Lower leg skin (tissue), 4 donors: ENCODE results near the gene VRTN. TPM values are rescaled to one million over a fixed set of nuclear protein-coding genes. Genes with fewer than 3 reads are reported as not detected.

Source experiments
- DNase-seq, 2 donors: peaks; one replicate each; pipeline ENCODE4 v3.0.0-alpha.2; 2019; ENCODE audit warnings: low spot score in 2 of 2
- H3K4me3 ChIP-seq: fragments of 200-600 bp; sonication (generic); 2 replicates; pipeline ENCODE4 v1.5.1; 2017; ENCODE audit warnings: mild to moderate bottlenecking, low read depth; ENCODE audit not compliant: poor library complexity, severe bottlenecking
- CTCF ChIP-seq, 3 donors: fragments of 450-650 bp; IDR thresholded peaks; one replicate each; pipeline ENCODE4 v1.5.1; 2016; ENCODE audit warnings: antibody characterized with exemption in 3 of 3, mild to moderate bottlenecking in 3 of 3, moderate library complexity in 2 of 3
- POLR2A ChIP-seq, 2 donors: fragments of 450-650 bp; IDR thresholded peaks; one replicate each; pipeline ENCODE4 v1.6.1; 2016 to 2017; ENCODE audit warnings: antibody characterized with exemption in 2 of 2, mild to moderate bottlenecking in 1 of 2, moderate library complexity in 1 of 2
- WGBS, 2 donors: methylation state at CpG; one replicate each; pipeline ENCODE4 v1.1.5; 2018; 5-methylcytosine and 5-hydroxymethylcytosine counted together
- intact Hi-C: fragments of 100-400 bp; cut with DNase I; formaldehyde crosslinking; loops from one replicate; pipeline ENCODE4 v1.15.0; 2023; ENCODE audit warnings: low total_unique reads
- total RNA-seq, 4 donors: library from RNA; depleted of rRNA; stranded (reverse); fragments of >200 nt; gene quantifications; one replicate each; pipeline ENCODE4 v1.1.0, GENCODE V29; 2016

The VRTN gene
- total RNA-seq, 4 donors from 2014 or later = not detected

DNA sequence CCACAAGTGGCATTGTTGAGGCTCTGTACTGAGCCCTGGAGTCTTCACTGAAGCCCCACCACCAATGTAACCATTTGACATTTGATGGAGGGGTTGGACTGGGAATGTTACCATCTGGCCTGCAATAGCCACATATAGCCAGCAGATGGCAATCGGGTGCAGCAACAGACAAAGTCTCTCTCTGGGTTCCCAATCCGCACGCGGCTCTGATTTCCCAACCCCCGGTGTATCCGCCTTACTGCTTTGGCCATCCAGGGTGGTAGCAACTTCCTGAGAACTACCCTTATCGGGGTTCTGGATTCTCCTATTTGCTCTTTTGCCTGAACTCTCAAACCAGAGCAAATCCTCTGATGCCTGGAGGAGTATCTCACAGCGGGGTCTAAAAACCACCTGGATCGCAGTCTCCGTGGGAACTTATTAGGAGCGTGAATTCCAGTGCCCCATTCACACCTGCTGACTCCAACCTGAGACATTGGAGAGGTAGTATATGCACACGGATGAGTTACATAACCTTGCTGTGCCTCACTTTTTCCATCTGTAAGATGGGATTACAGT is 14.2 kb downstream of the VRTN start:
- peak; percentile 75 to 96 for DNase-seq
- WGBS, 2 donors = 26 to 30% methylated on average over 12 of the region's 12 CpGs
- TF ChIP-seq CTCF (IDR thresholded peaks at IDR 0.05) (peak in 1 of 3 donors; percentile 89), POLR2A (IDR thresholded peaks at IDR 0.05) (no peak)
- intact Hi-C loops = loop anchor here (10.0 kb wide), 1 partner anchor 122 kb away; no protein-coding TSS in a partner anchor
- H3K4me3 ChIP-seq = no peak overlapping the region

DNA sequence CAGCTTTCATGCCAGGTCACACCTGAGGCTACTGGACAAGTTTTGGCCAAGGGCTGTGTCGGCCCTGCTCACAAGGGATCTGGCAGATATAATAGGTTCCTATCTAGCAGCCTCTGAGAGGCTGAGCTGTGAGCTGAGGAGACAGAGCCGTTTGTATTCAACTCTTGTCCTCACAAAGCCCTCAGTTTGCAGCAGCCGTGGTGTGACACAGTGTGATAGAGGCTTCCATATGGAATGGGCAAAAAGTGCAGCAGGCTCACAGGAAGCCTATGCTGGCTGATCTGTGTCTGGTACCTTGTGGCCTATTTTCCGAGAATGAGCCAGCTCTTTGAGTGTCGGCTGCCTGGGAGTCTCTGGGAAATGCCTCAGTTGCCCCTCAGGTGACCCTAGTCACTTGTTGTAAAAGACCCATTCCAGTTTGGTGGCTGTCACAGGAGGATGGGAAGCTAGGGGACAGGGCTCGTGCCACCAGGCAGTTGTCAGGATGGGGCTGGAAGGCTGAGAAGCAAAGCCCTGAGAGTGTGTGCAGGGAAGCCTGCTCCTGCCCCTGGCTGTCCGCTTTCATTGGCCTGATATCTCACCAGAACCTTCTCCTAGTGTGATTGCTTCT is 16.1 kb downstream of the VRTN start:
- DNase-seq = no peak
- intact Hi-C loops = loop anchor here (10.0 kb wide), 1 partner anchor 120 kb away; no protein-coding TSS in a partner anchor
- 75 to 78% methylated on average over 7 of the region's 7 CpGs for WGBS, 2 donors
- TF ChIP-seq POLR2A (IDR thresholded peaks at IDR 0.05) (no peak), CTCF (IDR thresholded peaks at IDR 0.05) (no peak)
- no peak overlapping the region for H3K4me3 ChIP-seq

DNA sequence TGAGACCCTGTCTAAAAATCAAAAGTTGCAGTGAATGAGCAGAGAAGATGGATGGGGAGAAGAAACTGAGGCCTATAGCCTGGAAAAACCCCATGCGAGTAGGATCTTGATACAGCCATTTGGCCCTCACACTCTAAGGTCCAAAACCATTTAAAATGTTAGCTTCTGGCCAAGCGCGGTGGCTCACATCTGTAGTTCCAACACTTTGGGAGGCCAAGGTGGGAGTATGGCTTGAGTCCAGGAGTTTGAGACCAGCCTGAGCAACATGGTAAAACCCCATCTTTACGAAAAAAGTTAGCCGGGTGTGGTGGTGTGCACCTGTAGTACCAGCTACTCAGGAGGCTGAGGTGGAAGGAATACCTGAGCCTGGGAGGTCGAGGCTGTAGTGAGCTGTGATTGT is 19.8 kb downstream of the VRTN start:
- DNase-seq = no peak
- no peak overlapping the region for H3K4me3 ChIP-seq
- intact Hi-C loops = loop anchor here (10.0 kb wide), 1 partner anchor 117 kb away; no protein-coding TSS in a partner anchor
- WGBS, 2 donors = 92 to 94% methylated on average over 6 of the region's 6 CpGs
- TF ChIP-seq POLR2A (IDR thresholded peaks at IDR 0.05) = no peak
- TF ChIP-seq CTCF (IDR thresholded peaks at IDR 0.05) = no peak

DNA sequence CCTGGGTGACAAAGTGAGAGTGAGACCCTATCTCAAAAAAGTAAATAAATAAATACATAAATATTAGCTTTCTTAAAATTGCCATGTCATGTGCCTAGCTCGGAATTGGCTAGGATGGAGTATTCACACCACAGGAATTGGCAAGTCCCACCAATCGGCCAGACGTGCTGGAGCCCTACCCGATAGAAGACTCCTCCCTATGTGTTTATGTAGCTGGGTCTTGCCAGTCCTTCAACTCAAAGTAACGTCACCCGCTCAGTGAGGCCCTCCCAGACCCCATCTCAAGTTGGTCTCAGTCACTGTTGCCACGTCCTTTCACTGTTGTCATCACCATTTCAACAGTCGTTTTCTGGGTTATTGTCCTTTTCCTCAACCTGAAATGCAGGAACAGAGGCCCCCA is 20.2 kb downstream of the VRTN start:
- no peak overlapping the region for H3K4me3 ChIP-seq
- intact Hi-C loops = loop anchor here (10.0 kb wide), 1 partner anchor 116 kb away; no protein-coding TSS in a partner anchor
- TF ChIP-seq POLR2A (IDR thresholded peaks at IDR 0.05) = no peak
- TF ChIP-seq CTCF (IDR thresholded peaks at IDR 0.05) = no peak
- no peak for DNase-seq
- 74 to 78% methylated on average over 8 of the region's 8 CpGs for WGBS, 2 donors

DNA sequence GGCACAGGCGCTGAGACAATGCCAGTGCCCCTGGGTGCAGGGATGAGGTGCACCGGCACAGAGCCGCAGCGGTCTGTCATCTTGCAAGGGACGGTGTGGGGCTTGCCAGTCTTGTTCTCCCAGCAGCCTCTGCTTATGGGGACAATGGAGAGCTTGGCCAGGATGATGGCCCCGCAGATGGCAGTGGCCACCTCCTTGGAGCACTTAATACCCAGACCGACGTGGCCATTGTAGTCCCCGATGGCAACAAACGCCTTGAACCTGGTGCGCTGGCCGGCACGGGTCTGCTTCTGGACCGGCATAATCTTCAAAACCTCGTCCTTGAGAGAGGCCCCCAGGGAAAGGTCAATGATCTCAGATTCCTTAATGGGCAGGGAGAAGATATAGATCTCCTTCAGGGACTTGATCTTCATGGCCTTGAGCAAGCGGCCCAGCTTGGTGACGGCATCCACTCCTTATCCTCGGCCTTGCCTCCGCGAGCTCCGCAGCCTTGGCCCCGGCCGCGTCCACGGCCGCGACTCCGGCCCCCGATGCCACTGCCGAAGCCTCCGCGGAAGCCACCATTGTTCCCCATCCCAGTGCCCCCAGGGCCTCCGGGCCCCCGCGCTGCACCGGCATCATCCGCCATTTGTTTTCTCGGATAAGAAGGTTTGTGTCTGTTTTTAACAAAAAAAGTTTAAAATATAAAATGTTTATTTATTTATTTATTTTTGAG is 29.9 kb downstream of the VRTN start:
- 95 to 97% methylated on average over 35 to 38 of the region's 38 CpGs for WGBS, 2 donors
- H3K4me3 ChIP-seq = no peak overlapping the region
- DNase-seq = no peak
- no peak for TF ChIP-seq CTCF (IDR thresholded peaks at IDR 0.05)
- no peak for TF ChIP-seq POLR2A (IDR thresholded peaks at IDR 0.05)
- intact Hi-C loops = no loop called here
